Measurements from ENCODE around the gene G6PC1.

GRCh38 chr17:42906772-42907446 is 6.3 kb downstream of the G6PC1 start:
- TF ChIP-seq CTCF (IDR thresholded peaks at IDR 0.05), result no peak
- no peak for TF ChIP-seq POLR2A (IDR thresholded peaks at IDR 0.05)
